HPDE6-E6E7 (cell line): ENCODE measurements around the gene FZD4.
"Not testable (repeated sequence)": the region's sequence is repeated elsewhere in the genome, so short reads cannot be mapped to it uniquely, and the experiment has no call there.

Experiments
- DNase-seq: peaks from one replicate; pipeline ENCODE4 v3.0.0; 2011; ENCODE audit warnings: missing footprints; ENCODE audit errors: extremely low spot score

The FZD4 gene

DNA sequence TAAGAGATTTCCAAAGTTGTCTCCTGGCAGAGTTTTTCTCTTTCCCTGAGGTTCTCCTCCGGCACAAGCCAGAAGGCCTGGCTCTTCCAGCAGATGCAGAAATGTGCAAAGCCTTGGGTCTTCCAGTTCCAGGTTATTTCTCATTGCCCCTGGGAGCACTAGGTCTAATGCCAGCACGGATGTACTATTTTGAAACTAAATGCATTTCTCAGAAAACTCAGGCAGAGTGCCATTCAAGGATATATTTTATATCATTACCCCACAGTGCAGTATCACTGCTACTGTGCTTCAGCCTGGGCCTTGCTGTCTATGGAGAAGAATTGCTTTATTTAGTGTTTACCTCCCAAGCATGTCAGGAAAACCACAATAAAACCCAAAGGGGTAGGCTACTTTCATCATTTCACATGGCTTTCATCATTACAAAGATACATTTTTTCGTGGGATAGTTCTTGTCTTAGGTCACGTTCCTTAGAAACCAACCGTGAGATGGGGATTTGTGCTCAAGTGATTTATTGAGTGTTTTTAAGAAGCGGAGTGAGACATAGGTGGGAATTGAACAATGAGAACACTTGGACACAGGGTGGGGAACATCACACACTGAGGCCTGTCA, 22.4 kb upstream of the FZD4 start:
- no peak for DNase-seq

DNA sequence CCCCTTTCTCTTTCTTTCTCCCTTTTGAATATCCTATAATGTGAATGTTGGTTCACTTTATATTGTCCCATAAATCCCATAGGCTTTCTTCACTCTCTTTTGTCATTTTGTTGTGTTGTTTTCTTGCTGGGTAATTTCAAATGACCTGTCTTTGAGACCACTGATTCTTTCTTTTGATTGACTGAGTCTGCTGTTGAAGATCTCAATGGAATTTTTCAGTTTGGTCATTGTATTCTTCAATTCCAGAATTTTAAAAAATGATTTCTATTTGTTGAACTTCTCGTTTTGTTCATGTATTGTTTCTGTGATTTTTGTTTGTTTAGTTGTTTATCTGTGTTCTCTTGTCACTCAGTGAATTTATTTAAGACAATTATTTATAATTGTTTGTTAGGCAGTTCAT, 17.5 kb upstream of the FZD4 start:
- no peak for DNase-seq

DNA sequence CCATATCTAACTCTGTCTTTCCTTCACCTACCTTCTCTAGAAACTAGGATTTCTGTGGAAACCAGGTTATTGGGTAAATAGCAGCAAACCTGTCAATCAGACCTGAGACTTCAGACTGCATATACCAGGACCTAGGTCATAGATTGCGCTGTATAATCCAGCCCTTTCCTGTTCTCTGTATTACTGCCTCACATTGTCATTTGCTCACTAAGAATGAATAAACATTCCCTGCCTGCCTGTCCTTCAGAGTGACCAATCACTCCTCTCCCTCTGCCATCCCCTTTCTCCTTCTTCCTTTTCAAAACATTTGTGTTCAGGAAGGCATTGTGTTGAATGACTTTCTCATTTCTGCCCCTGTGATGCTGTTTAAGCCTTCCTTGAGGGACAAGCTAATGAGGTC, 14.1 kb upstream of the FZD4 start:
- DNase-seq, result no peak

DNA sequence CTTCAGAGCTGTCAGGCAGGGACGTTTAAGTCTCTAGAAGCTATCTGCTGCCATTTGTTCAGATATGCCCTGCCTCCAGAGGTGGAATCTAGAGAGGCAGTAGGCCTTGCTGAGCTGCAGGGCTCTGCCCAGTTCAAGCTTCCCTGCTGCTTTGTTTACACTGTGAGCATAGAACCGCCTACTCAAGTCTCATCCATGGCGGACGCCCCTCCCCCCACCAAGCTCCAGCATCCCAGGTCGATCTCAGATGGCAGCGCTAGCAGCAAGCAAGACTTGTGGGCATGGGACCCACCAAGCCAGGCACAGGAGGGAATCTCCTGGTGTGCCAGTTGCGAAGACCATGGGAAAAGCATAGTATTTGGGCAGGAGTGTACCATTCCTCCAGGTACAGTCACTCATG, 12.4 kb upstream of the FZD4 start:
- DNase-seq, result not testable (repeated sequence)

DNA sequence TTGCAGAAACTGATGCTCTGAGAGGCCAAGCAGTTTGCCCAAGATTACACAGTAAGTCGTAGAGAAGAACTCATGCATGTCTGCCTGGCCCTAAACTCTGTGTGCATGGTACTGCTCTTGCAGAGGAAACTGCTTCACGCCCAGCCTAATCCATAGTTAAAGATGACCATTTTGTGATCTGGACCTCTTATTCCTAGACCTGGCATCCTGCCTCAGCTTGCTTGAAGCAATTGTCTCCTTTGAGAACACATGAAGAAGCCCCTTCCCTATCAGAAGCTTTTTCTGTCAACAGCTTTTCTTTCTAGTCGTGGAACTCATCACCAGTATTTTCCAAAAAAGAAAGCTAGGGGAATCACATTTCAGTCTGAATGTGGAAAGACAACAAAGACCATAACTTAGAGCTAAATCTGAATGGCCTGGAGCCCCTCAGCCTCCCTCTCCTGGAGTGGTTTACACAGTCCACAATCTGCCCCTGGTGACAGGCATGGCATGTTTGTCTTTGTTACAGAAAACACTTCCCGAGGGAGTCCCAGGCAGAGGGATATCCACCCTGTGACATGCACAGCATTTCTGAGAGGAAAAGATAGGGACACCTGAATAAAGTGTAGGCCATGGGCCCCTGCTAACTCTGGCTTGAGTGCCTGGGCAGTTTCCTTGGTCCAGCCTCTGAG, 2.9 kb upstream of the FZD4 start:
- no peak for DNase-seq

DNA sequence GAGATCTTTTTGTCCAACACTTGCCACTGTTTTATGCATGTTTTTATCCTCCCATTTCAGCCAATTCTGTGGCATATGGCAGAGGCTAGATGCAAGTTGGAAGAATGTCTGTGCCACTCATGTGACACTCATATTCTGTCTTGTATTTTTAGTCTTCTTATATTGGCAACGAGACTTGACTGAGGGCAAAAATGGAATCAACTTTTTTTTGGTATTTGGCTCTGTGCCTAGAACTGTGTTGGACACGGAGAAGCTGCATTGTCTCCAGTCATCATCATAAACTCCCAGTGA, 1.7 kb upstream of the FZD4 start:
- no peak for DNase-seq

DNA sequence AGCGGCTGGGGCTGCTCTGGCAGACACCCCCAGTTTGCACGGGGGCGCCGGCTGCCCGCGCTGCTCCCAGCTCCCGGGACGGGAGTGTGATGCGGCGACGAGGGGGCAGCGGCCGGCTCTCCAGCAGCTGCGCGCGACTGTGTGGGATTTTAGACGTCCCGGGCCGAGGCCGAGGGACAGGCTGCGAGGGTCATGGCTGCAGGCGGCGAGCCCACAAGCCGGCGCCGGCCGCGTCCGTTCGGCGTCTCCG, 159 bp downstream of the FZD4 start:
- DNase-seq, result no peak

DNA sequence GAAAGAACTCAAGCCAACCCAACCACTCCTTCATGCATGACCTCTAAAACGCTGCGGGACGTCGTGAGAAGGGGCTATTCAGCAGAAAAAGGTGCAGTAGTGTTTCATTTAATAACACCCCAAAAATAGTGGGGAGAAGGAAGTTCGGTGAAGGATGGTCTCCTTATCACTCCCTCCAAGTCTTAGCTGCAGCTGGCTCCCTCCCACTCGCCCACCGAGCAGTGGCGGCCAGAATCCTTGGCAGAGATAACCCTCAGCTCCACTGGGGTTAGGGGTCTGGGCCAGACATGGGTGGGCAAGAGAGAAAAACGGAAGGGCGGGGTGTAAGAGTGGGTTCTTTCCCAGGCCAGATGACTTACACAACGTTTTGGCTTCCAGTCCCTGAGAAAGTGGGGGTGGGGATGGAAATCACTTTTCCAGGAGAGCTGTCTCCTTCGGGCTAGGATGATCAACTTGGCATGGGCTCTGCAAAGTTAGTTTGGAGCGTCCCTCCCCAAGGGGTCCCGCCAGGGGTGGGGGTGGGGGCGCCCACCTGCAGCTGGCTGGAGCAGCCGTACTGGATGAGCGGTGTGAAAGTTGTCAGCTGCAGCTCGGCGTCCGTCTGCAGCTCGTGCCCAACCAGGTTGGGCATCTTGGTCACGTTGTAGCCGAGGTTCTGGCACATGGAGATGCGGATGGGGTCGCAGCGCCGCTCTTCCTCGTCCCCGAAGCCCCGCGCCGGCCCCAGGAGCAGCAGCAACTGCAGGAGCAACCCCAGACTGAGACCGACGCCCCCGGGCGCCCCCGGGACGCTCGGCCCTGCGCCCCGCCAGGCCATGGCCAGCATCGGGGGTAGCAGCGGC, 705 bp downstream of the FZD4 start:
- DNase-seq, result no peak

DNA sequence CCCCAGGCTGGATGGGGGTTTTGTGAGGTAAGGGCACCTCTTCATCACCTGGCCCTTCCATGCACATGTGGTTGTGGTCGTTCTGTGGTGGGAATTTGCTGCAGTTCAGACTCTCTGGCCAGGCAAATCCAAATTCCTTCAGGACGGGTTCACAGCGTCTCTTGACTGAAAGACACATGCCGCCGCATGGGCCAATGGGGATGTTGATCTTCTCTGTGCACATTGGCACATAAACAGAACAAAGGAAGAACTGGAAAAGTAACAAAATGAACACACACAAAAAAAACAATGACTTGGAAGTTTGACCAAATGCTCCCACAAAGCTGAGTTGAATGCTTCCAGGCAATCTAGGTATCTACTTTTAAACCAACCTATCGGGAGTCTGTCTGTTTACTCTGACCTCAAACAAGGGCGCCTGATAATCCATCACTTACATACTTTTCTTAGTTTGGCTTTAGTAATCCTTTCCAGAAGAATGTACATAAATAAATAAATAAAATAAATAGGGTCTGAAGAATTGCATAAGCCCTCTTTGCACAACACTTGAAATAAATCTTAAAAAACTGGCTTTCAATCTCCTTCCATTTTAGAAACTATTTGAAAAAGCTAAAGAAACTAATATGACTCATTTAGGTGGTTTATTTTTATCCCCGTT, 2.8 kb downstream of the FZD4 start:
- DNase-seq, result no peak

DNA sequence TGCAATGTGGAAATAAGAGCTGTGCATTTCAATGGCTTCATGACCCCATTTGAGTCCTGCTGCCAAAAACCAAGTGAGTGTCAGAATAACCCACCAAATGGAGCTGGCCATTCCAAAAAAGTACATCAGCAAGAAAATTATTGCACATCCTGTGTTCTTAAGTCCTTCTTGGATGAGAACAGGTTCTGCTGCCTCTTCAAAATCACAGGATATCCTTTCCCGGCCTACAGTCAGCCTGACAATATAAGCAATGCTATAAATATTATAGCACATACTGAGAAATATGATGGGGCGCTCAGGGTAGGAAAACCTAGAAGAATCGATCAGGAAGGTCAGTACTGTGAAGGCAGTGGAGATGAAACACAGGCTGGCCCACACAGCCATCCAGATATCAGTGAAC, 3.5 kb downstream of the FZD4 start:
- DNase-seq, result no peak

DNA sequence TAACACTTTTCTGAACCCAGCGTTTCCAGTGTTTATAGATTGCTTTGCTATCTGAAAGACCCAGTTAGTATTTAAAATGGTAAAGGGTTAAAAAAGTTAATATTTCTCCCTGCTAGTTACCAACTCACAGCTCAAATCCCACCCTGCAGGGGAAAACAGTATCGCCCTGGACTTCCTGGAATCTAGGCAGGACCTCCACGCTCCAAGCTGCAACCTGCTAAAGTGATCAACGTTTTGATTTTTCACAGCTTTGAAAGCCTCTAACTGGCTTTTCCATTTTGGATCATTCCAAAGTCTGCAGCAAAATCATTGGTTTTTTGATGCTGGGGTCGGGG, 4.6 kb downstream of the FZD4 start:
- no peak for DNase-seq

DNA sequence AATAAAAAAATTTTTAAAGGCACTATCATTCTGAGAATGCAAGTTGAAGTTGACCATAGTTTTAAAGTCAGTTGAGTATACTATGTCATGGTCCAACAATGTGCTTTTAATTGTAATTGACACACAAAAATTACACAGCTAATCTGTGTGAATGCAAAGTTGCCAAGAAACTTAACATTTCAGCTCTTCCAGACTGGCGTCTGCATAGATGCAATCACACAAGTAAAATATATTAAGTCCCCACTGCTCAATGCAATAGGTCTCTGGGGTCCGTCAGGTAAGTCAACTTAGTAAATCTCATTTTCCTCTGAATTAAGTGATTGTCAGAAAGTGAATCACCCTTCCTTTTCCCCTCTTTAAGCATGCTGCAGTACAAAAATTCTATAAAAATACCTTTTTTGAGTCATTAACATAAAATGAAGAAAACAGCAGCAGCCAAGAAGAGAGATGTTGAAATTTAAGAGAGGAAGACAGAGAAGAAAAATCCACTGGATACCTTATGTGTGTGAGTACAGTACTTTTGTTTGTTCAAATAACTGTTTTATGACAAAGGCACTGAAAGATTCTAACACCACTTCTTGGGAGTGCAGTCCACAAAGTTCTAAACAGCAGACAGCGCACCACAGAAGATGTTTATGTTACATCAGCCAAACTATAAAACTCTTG, 5.1 kb downstream of the FZD4 start:
- DNase-seq, result no peak

DNA sequence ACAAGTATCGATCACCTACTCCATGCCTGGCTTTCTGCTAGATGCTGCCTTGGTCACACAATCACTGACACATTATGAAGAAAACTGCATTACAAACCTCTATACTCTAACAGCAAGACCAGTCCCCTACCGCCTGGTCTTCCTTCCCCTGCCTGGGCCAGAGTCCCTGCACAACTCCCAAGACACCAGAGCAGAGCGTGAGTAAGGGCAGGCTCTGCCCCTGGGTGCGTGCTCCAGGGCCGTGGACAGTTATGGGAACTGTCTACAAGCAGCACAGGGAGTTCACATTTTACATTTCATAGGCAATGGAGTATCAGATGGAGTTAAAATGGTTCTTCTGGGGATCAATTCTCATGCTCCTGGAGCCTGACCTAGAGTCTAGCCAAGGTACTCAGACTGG, 6.5 kb downstream of the FZD4 start:
- no peak for DNase-seq

DNA sequence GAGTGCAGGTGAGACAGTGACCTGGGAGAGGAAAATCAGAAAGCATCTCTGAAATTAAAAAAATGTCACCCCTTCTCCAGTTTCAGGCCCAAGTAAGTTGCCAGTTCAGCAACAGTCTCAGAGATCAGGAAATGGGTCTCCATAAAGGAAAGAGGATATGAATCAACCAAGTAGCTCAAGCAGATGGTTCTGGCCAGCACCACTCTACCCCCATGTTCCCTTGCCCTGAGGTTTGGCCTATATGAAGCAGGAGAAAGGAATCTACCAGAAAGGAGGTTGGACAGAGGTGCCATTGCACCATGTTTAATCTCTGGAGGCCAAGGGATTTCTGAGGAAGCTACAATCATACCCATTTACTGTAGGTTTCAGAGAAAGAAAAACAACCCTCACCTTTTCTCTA, 7.7 kb downstream of the FZD4 start:
- no peak for DNase-seq

DNA sequence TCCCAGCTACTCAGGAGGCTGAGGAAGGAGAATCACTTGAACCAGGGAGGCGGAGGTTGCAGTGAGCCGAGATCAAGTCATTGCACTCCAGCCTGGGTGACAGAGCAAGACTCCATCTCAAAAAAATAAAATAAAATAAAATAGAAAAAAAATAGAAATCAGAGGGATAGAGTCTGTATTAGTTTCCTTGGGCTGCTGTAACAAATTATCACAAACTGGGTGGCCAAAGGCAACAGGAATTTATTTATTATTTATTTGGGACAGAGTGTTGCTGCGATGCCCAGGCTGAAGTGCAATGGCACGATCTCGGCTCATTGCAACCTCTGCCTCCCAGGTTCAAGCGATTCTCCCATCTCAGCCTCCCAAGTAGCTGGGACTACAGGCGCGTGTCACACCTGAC, 11.7 kb downstream of the FZD4 start:
- DNase-seq, result not testable (repeated sequence)

DNA sequence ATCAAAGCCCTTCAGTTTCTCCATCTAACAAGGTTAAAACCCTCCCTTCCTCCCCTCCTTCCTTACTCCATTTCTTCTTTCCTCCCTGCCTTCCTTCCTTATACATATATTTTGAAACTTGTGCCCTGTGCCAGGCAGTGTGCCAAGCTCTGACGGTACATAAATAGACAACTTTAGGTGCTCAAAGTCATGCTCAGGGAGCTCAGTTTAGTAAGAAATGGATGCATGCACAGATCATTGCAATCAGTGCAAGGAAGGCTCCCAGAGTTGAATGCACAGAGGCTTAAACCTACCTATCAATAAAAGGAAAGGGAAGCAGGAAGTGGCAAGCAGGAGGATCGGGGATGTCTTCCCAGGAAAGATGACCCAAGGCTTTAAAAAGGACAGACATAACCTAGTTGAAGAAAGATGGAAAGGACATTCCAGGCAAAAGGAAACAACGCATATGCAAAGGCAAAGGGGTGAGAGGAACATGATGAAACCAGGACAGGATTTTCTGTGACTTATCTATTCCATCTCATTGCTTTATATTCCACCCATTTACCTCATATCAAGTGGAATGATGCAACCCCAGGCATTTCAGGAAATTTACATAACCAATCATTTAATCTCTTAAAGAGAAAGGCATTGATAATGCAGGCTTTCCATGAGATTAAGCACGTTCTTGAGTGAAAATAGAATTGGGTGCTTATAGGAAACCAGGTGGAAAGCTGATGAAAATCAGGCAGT, 13.2 kb downstream of the FZD4 start:
- DNase-seq, result no peak

DNA sequence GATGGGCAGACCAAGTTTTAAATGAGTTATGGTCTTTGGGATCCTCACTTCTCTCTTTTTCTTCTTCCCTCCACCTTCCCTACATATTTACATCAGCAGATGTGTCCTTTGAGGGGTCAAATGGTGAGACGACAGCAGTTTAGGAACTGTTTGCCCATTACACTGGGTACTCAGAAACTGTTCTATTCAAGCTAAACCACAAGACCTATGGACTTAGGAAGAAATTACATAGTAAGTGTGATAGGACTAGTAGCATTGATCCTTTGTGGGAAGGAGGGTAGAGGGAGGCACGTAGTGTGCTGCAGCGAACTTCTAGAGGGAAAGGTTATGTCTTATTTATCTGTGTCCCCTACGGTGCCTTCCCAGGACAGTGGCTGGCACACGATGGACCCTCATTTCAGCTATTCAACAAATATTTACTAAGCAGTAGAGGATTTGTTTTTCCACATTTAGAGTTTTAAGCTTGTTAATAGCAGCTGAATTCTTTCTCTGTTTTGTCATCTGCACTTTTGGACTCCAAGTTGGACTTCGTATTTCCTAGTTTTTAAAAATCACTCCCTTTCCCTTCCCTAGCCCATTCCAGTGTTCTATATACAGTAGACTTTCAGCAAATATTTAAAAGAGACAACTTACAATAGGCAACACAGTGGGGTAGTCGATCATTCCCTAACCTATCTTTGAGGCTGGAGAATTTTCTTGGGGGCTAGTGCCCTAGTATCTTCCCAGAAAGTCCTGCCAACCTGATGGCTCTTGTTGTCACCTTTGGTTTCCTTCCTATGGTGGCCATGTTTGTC, 13.9 kb downstream of the FZD4 start:
- no peak for DNase-seq

DNA sequence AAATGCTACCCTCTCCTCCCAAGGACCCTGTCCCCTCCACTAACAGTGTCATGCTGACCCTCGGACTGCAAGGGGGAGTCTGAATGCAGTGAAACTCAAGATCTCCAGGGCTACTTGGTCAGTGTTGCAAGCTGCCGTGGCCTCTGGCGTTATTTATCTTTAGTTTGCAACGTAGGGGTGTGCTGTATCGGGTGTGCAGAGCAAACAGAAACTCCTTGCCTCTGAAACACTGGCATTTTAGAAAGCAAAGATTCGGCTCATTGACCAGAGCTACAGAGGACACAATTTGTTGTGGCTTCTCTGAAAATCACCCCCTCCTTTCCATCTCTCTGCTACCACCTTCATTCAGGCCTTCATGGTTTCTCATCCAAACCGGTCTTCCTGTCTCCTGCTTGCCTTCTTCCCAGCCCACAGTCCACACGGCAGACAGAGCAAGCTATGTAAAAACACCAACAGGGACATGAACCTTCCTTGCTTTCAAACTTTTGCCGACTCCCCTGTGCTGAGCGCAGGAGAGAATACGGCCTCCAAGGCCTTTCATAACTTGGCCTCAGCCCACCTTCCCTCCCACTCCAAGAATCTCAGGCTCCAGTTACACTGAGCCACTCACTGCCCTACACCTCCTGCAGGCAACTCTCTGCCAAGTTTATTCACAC, 14.9 kb downstream of the FZD4 start:
- no peak for DNase-seq

DNA sequence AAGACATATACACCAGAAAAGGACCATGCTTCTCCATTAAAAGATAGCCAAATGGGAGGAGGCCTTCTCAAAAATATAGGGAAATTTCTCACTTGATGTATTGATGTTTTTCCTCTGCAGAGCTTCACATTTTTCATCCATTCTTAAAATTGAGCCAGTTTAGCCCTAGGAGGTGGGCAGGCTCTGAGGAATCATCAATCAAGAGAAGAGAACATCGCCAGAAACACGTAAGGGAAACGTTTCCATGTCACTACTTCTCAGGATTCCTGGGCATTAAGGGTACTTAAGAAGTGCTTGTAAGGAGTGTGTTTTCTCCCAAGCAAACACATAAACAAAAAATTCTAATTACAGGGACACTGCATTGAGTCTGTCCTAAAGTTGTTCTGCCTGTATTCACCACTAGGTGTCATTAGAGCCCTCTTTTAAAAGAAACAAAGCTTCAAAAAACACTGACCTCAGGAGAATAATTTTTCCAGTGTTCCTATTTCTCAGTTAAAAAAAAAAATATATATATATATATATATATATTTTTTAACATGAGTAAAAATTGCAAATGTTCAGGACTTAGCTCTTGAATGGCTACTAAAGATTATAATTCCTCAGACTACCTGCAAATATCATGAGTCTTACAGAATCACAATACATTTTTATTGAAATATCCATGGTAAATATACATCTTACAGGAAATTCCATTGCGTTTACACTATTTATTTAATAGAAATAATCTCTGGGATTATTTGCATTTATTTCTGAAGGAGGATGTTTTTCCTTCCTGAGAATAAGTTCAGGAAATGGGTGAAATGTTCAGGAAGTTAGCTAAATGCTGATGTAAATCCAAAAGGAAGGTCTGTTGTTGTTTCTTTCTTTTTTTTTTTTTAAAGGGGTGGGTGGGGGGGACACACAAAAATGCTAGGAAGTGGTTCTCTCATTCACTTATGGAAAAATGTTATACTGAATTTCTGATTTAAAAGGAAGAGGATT, 16.0 kb downstream of the FZD4 start:
- no peak for DNase-seq
